HG02943 (cell line): ENCODE measurements around the gene PPP3R1.

Experiments used
- ATAC-seq: cut with Tn5 transposase; IDR thresholded peaks from one replicate; pipeline ENCODE4 v1.9.1; 2021; ENCODE audit warnings: mild to moderate bottlenecking, low read depth, moderate library complexity; ENCODE audit not compliant: unreplicated experiment

PPP3R1 gene

DNA sequence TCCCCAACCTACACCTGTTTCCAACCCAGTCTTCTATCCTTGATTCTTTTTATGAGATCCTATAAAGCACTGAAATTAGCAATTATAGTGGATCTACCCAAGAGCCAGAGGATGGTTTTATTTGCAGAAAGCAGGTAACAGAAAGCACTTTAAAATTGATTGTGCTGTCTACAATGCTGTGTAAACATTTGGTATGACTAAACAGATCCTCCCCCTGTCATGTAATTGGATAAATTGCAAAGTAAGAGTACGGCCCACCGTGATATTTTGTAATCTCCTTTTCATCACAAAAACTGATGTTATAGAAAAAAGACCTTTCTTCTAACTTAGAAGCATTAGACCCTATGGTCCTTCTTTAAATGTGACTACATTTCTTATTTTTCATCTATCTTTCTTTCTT, 11.3 kb upstream of the PPP3R1 start:
- no peak for ATAC-seq

DNA sequence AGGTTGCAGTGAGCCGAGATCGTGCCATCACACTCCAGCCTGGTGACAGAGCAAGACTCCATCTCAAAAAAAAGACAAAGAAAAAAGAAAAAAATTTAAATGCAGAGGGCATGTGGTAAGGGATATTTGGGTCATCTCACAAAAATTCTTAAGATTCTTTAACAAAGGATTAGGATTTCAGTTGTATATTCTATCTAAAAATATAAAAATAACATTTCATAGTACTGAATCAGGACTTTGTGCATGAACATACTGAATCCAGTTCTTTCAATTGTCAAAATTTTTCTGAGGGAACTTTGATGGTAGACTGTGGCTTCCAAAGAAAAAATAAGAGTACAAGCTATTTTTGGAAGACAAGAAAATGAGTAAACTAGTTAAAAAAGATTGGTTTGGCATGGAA, 6.5 kb upstream of the PPP3R1 start:
- no peak for ATAC-seq

DNA sequence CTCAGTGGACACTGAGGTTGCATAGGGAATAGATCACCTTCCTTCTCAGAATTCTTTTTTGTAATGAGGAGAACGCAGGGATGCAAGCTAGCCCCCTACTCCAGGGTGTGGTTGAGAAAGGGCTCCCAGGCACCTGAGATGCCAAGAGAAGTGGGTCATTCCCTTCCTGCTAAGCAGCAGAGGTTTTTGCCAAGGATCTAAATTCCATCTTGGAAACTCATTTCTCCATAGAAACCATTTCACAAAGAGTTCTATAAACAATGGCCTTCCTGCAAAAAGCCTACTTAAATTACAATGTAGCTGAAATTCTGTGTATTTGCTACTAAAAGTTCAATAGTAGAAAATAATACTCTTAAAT, 3.7 kb upstream of the PPP3R1 start:
- no peak for ATAC-seq

DNA sequence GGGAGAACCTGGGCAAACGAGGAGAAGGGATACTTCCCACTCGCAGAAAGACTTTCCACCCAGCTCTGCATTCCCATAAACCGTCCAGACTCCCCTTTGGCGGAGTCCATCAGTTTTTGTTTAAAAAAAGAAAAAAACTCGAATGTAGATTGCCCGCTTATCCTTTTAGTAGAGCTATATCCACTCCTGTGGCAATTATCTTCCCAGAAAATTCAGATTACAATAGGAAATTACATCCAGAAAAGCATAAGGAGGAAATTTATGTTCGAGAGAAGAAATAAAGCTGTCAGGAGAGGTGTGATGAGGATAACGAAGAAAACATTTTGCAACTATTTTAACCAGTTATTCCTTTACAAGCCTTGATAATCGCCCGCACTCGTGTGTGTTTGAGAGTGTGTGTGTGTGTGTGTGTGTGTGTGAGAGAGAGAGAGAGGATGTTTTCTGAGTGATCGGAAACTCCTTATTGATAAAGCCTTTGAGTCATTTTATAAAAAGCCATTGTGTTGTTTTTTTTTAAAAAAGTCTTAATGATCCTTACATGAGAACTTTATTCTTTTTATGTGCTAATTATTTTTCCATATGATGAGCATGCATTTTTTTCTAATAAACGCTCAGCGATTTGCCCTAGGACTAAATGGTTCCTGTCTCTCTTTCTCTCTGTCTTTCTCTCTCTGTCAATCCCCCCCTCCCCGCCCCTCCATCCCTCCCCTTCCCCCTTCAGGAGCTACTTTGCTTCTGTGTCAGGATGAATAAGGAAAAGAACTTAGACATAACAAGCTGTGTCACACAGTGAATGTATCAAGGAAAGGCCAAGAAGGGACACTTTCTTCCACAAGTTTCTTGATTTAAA, 1.1 kb upstream of the PPP3R1 start:
- no peak for ATAC-seq

DNA sequence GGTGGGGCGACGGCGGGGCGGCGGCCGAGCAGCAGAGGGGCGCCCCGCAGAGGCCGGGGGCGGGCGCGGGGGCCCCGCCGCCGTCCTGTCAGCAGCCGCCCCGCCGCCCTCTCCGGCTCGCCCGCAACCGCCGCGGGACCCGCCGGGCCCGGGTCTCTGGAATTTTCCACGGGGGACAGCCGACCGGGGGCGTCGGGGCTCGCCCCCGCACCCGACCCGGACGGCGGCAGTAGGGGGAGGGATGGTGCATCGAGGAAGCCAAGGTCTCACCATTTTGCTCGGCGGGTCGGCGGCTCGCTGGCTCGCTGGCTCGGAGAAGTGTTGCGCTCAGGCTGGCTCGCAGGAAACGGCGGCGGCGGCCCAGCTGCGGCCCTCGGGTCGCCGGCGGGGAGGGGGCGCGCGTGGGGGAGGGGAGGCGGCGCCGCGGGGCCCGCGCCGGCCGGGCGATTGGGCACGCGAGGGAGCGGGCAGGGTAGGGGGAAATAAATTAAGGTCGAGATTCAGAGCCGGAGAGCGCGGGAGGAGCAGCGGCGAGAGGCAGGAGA, 405 bp downstream of the PPP3R1 start:
- peak; percentile 14 for ATAC-seq

DNA sequence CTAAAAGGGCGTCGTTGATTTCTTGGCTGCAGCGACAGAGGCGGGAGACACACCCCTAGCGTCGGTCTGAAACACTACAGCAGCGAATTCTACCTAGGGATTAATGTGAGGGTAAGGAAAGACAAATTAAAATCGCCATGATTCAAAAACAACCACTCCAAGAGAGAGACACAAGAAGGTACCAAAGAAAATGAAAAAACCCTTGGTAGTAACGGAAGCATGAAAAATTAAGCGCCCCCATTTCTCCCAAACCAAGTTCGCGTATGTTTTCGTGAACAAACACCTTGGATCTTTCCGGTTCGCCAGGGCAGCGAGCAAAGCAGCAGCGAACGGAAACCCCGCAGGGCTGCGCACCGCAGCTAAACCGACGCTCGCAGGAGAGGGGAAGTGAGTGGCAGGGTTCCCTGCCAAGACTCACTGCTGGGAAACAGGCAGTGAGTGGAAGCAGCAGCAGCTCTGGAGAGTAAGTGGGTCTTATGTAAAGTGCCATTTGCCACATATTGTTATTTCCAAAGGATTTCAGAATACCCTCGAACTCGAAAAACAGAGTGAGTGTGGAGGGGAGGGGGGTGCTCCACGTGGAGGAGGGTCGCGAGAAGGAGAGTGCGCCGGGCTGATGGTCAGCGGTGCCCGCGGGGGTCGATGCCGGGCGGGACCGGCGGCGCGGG, 1.0 kb downstream of the PPP3R1 start:
- ATAC-seq = peak; percentile 43

DNA sequence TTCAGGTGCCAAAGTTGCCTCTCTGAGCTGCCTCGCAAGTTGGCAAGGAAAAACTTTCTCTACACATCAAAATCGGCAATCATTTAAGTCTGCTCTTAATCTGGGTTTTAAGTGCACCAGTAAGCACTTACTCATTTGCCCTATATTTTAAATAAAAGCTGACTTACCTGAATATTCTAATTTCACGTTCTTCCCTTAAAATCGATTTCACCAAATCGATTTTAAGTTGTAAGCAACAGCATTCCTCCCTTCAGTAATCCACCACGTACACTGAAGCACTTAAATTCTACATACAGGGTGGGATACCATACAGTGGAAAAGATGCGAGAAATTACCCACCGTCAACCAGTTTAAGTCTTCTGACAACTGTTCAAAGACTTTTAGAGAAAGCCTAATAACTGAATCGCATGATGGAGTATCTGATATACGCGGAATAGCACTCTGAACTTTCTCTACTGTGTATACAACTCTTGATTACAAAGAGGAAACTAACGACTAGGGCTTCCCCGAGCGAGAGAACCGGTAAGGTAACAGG, 1.6 kb downstream of the PPP3R1 start:
- no peak for ATAC-seq

DNA sequence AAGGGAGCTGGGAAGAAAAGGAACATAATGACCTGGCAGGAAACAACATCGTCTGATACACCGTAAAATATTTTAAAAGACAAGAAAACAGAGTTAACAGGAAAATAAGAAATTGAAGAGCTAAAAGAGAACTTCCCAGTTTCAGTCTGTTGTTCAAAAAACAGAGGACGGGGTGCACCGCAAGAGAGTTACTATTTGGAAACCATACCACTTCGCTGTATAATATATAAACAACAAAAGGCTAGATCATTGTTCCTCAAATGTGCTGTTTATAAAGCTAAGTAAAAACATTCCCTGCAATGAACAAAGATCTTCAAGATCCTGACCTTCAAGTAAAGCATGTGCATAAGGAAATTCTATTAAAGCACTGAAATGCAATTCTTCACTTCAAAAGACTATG, 2.1 kb downstream of the PPP3R1 start:
- no peak for ATAC-seq

DNA sequence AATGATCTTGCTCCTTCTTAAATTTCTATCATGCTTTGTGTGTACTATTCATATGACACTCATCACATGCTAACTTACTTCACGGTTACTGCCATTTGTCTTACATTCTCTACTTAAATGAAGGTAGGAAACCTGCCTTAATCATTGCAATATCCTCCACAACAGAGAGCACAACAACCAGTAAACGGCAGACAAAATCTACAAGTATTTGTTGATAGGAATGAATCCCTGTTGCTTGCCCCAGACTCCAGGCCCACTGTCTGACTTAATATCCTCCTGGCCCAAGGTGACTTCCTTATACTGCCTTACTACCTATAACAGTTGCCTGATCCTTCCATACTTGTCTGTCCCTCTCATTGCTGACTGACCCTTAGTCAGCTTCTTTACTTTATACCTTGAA, 3.5 kb downstream of the PPP3R1 start:
- no peak for ATAC-seq

DNA sequence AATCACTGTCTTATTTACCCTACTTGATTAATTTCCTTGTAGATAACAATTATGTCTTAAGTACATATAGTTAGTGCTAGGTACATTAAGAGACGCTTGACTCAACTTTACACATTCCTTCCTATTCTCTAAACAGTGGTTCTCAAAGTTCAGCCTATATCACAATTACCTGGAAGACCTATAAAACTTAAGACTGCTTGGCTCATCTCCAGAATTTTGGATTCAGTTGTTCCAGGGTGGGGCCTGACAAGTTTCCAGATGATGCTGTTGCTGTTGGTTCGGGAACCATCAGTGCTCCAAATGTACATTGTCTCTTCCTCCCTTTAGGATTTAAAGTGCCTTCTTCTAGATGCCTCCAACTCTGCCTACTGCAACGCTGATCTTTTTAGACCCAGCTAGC, 4.0 kb downstream of the PPP3R1 start:
- ATAC-seq = no peak

DNA sequence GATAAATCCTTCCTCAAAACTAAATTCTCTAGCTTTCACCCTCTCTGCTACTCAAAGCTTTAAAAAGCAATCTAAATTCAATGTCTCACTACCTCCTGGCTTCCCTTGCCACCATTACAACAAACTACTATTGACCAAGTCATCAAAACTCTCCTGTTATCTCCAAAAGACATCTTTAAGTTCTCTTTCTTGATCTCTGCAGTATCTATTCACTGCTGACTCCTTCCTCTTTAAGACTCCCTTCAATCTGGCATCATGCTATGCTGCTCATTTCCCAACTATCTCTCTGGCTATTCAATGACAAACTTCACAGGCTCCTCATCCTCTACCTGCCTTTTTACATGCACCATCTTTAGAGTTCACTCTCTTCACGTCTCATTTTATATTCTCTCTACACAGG, 5.9 kb downstream of the PPP3R1 start:
- no peak for ATAC-seq

DNA sequence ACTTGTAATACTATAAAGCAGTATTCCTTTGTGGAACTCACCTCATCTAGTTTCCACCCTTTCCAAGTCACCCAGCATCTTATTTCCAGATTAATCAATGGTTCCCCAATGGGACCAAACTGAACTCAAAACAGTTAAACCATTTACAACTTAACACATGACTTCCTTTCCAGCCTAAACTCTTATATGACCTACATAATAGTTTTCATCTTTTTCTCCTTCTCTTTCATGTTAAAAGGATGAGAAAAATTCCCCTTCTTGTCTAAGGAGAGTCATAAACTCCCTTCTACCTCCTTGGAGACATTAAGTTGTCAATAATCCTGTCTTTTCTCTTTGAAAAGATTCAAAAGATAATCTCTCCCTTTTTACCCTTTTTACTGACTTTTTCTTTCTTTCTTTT, 6.7 kb downstream of the PPP3R1 start:
- ATAC-seq = no peak

DNA sequence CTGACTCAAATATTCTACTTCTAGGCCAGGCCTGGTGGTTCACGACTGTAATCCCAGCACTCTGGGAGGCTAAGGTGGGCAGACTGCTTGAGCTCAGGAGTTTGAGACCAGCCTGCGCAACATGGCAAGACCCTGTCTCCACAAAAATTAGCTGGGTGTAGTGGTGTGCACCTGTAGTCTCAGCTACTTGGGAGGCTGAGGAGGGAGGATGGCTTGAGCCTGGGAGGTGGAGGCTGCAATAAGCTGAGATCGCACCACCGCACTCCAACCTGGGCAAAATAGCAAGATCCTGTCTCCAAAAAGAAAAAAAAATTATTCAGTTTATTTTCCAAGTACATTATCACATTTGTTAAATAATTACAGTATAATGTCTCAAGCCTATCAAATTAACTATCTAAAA, 7.3 kb downstream of the PPP3R1 start:
- no peak for ATAC-seq

DNA sequence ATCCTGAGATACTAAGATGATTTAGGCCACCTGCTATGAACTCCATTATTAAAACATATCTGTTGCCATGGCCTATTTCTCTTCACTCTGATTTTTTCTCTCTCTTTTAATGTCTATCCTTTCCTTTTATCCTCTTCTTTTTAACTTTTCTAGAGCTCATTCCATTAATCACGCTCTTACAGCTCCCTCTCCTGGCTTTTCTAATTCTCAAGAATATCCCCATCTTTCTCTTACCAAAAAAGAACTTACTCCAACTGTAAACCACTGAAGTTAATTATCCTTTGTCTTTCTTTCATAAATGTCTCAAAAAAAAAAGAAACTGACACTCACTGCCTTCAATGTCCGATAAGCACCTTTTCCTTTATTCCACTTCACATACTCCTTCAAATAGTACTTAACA, 7.9 kb downstream of the PPP3R1 start:
- ATAC-seq = no peak

DNA sequence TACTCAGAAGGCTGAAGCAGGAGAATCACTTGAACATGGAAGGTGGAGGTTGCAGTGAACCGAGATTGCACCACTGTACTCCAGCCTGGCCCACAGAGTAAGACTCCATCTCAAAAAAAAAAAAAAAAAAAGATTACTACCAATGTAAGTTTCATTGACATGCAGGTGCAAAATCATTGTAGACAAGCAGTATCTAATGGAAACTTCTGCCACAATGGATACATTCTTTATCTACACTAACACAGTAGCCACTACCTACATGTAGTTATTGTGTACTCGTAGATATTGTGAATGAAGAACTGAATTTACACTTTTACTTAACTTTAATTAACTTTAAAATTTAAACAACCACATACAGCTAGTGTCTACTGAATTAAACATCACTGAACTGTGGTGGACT, 10.6 kb downstream of the PPP3R1 start:
- ATAC-seq = no peak

DNA sequence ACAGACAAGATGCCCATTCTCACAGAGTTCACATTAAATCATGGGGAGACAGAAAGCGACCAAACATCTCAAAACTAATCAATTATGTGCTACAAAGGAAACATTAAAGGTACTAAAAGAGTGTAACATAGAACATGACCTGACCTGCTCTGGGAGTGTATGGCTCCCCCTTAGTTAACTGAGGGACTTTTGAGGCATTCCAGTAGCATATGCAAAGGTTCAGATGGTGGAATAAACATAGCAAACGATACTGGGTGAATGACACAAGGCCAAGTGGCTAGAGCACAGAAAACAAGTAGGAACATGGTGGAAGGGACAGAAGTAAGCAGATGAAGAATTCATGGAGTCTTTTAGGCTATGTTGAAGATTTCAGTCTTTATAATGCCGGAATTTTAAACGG, 11.9 kb downstream of the PPP3R1 start:
- no peak for ATAC-seq

DNA sequence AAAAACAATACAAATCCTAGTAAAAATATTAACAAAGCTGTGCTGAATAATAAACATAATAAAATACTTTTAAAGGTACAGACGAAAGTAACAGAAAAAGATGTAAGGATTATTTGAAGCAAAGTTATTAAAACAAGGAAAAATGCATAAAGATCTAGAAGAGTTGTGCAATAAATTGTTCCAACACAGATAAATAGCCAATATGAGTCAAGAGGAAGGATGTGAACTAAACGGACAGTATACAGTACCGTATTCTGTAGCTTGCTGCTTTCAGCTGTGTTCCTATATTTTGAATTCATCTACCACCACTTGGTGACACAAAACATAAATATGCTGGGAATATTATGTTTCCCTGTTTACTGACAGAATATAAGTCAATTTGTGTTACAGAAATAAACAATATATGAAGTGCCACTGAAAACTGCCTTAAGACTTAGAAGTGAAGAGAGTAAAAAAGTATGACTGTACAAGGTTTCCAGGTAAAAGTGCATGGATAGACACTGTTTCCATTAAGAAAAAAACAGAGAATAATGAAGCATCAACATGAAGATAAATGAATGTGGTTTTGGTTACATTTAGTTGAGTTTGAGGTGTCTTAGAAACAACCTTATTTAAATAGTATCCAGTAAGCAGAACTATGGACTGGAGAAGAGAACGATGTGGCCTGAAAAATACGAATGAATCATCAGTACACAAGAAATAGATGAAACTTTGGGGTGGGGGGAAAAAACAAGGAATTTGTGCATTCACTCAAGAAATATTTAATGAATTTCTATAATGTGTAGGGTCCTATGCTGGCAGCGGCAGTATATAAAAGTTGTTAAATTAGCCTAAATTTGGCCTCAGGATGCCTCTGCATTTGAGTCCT, 13.1 kb downstream of the PPP3R1 start:
- no peak for ATAC-seq

DNA sequence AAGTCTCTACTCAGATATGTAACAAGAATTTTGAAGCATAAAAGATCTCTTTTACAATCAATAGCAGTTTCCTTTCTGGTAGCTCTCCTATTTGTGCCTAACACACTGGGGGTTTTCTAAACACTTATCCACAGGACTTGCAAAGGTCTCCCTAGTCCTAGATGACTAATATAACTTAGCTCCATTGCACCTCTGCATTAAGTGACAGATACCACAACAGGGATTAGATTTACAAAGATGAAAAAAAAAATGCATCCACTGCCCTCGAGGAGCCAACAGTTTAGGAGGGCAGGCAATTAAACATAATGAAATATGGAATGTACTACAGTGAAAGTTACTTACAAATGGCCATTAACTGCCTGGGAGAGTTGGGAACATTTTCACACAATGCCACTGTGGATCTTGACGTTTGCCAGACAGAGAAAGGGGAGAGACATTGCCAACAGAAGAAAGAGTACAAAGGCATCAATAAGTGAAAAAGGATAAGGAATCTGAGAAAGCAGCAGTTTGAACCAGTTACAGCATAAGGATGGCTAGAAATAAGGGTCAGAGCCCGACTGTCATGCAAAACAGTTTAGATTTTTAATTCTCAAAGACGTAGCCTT, 14.3 kb downstream of the PPP3R1 start:
- ATAC-seq = no peak

DNA sequence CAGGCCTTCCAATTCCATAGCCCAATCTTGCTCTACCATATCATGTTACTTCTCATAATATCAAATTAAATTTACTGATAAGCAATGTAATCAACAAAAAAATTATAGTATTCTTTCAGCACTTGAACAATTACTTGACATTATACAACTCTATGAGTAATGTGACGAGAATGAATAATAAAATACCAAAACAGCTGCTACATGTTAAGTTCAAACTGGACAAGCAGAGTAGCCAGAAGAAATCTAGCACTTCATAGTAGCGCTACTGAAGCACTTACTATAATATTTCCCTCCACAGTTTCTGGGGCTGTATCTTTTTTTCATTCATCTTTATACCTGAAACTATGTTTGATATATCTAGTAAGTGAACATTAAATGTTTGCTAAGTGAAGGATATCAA, 14.9 kb downstream of the PPP3R1 start:
- ATAC-seq = no peak

DNA sequence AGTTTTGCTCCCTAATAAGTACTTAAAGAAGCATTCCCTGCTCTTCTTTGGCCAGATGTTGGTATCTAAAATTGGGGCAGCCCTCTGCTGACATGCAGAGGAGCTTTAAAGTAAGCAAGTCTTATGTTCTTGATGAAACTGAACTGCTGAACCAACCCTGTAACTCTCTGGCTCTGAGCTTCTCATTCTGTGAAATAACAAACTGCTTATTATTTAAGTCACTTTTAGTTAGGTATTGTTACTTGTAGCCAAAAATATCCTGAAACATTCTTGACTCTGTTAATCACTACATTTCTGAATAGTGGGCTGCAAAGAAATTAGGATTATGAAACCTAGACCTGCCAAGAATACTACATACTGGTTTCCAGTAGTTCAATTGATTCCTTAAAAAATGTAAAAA, 15.5 kb downstream of the PPP3R1 start:
- ATAC-seq = no peak
